SK-N-SH (cell line): ENCODE data around the gene SLBP. TPM values are rescaled to one million over a fixed set of nuclear protein-coding genes. Genes with fewer than 3 reads are reported as not detected.

Experiments used
- CTCF ChIA-PET: fragments of 300-600, 350-600 bp; formaldehyde crosslinking; extraction: SDS; loops from one replicate; lab custom pipeline; 2021; lab: Yijun Ruan, JAX
- POLR2A ChIA-PET: fragments of 350-600 bp; sonication (Branson Sonifier 250); formaldehyde crosslinking; extraction: SDS; loops from one replicate; lab custom pipeline; 2020; ENCODE audit warnings: antibody characterized with exemption, inconsistent platforms; lab: Yijun Ruan, JAX
- DNase-seq: peaks from one replicate; pipeline ENCODE4 v3.0.0; 2012
- H2AFZ ChIP-seq: fragments of 200-600 bp; sonication (generic); 2 replicates; pipeline ENCODE4 v1.8.1; 2016; ENCODE audit warnings: antibody characterized with exemption, mild to moderate bottlenecking, low read depth
- H3F3A ChIP-seq: fragments of 200-600 bp; sonication (generic); replicated peaks from 2 replicates; pipeline ENCODE3; 2016; ENCODE audit warnings: antibody characterized with exemption, mild to moderate bottlenecking; ENCODE audit not compliant: insufficient read depth
- H3K27ac ChIP-seq, 2 experiments: fragments of 200-500 bp in 1 of 2; fragments of 200-600 bp in 1 of 2; sonication (Bioruptor generic) in 1 of 2; sonication (generic), shearing (Covaris generic) in 1 of 2; 2 replicates each; pipeline versions ENCODE4 v1.5.1 to v1.6.1; 2014 to 2016; ENCODE audit warnings: low read depth in 2 of 2, inconsistent platforms in 1 of 2, low read length in 1 of 2, mild to moderate bottlenecking in 1 of 2, mixed read lengths in 1 of 2
- H3K27me3 ChIP-seq: fragments of 200-600 bp; sonication (generic), shearing (Covaris generic); 2 replicates; pipeline ENCODE4 v1.6.1; 2016; ENCODE audit warnings: mixed run types; ENCODE audit not compliant: insufficient read depth
- H3K36me3 ChIP-seq, 2 experiments: fragments of 200-500 bp in 1 of 2; fragments of 200-600 bp in 1 of 2; sonication (Bioruptor generic) in 1 of 2; sonication (generic) in 1 of 2; replicated peaks in 1 of 2; 2 replicates each; pipeline versions ENCODE3 to v1.5.1; 2014 to 2016; ENCODE audit warnings: low read length in 1 of 2, mild to moderate bottlenecking in 1 of 2; ENCODE audit not compliant: insufficient read depth in 2 of 2, control insufficient read depth in 1 of 2
- H3K4me1 ChIP-seq, 2 experiments: fragments of 200-500 bp in 1 of 2; fragments of 200-600 bp in 1 of 2; sonication (Bioruptor generic) in 1 of 2; sonication (generic), shearing (Covaris generic) in 1 of 2; 2 replicates each; pipeline versions ENCODE4 v1.5.1 to v1.6.1; 2014 to 2016; ENCODE audit warnings: low read depth in 1 of 2, low read length in 1 of 2, mixed run types in 1 of 2; ENCODE audit not compliant: insufficient read depth in 2 of 2, control insufficient read depth in 1 of 2
- H3K4me2 ChIP-seq: fragments of 200-600 bp; sonication (generic), shearing (Covaris generic); 2 replicates; pipeline ENCODE4 v1.6.1; 2017; ENCODE audit warnings: mixed run types
- H3K4me3 ChIP-seq, 2 experiments: fragments of 200-500 bp in 1 of 2; fragments of 200-600 bp in 1 of 2; sonication (Bioruptor generic) in 1 of 2; sonication (generic), shearing (Covaris generic) in 1 of 2; 2 replicates each; pipeline versions ENCODE4 v1.5.1 to v1.8.1; 2014 to 2016; ENCODE audit warnings: low read depth in 2 of 2, inconsistent platforms in 1 of 2, low read length in 1 of 2, mild to moderate bottlenecking in 1 of 2, mixed read lengths in 1 of 2, moderate library complexity in 1 of 2
- H3K79me2 ChIP-seq: fragments of 200-600 bp; sonication (generic); 2 replicates; pipeline ENCODE4 v1.8.1; 2017; ENCODE audit warnings: mild to moderate bottlenecking; ENCODE audit not compliant: insufficient read depth
- H3K9ac ChIP-seq: fragments of 200-600 bp; sonication (generic); 2 replicates; pipeline ENCODE4 v1.6.1; 2017; ENCODE audit warnings: mixed run types
- H3K9me2 ChIP-seq: fragments of 200-600 bp; sonication (generic); 2 replicates; pipeline ENCODE4 v1.6.1; 2017; ENCODE audit warnings: mixed run types
- H3K9me3 ChIP-seq: fragments of 200-600 bp; sonication (generic); 2 replicates; pipeline ENCODE4 v1.6.1; 2017; ENCODE audit warnings: mixed run types, mild to moderate bottlenecking, moderate library complexity
- H4K20me1 ChIP-seq: fragments of 200-600 bp; sonication (generic); 2 replicates; pipeline ENCODE4 v1.6.1; 2017; ENCODE audit warnings: mild to moderate bottlenecking, mixed run types; ENCODE audit not compliant: insufficient read depth
- CHD2 ChIP-seq: fragments of 150-350 bp; IDR thresholded peaks from 2 replicates; pipeline ENCODE4 v1.6.1; 2018; ENCODE audit warnings: low read length; ENCODE audit not compliant: partially characterized antibody
- EP300 ChIP-seq, 2 experiments: IDR thresholded peaks; 2 replicates each; pipeline versions ENCODE4 v1.4.0 to v1.6.1; 2012; ENCODE audit warnings: borderline replicate concordance in 1 of 2, low read depth in 1 of 2, low read length in 1 of 2
- EZH2phosphoT487 ChIP-seq: fragments of 200-600 bp; sonication (generic); IDR thresholded peaks from 2 replicates; pipeline ENCODE4 v1.6.1; 2017; ENCODE audit warnings: low read depth, mixed run types, mild to moderate bottlenecking, antibody characterized with exemption, moderate library complexity, borderline replicate concordance
- FOSL2 ChIP-seq: IDR thresholded peaks from 2 replicates; pipeline ENCODE4 v1.4.0; 2012; ENCODE audit warnings: low read depth, mild to moderate bottlenecking, moderate library complexity, borderline replicate concordance
- FOXM1 ChIP-seq: IDR thresholded peaks from 2 replicates; pipeline ENCODE4 v1.4.0; 2012; ENCODE audit warnings: low read depth, mild to moderate bottlenecking
- GABPA ChIP-seq: IDR thresholded peaks from 2 replicates; pipeline ENCODE4 v1.4.0; 2012; ENCODE audit warnings: low read depth, mild to moderate bottlenecking
- JUND ChIP-seq: IDR thresholded peaks from 2 replicates; pipeline ENCODE4 v1.4.0; 2012
- MEF2A ChIP-seq: IDR thresholded peaks from 2 replicates; pipeline ENCODE4 v1.4.0; 2012; ENCODE audit warnings: low read depth, borderline replicate concordance
- NFIC ChIP-seq: IDR thresholded peaks from 2 replicates; pipeline ENCODE4 v1.4.0; 2012; ENCODE audit warnings: borderline replicate concordance
- SIN3A ChIP-seq: IDR thresholded peaks from 2 replicates; pipeline ENCODE4 v1.6.1; 2012; ENCODE audit warnings: low read depth, mild to moderate bottlenecking, low read length, moderate library complexity, borderline replicate concordance
- SMC3 ChIP-seq: IDR thresholded peaks from 2 replicates; pipeline ENCODE4 v1.6.1; 2012; ENCODE audit warnings: low read depth, low read length, improper control_type of control experiment
- TEAD4 ChIP-seq: IDR thresholded peaks from 2 replicates; pipeline ENCODE4 v1.4.0; 2012; ENCODE audit warnings: mild to moderate bottlenecking, borderline replicate concordance; ENCODE audit not compliant: insufficient read depth
- YY1 ChIP-seq: IDR thresholded peaks from 2 replicates; pipeline ENCODE4 v1.4.0; 2012; ENCODE audit warnings: low read depth, mild to moderate bottlenecking
- WGBS: methylation state at CpG from one replicate; pipeline ENCODE4 v1.1.6; 2017; ENCODE audit warnings: low lambda C conversion rate; 5-methylcytosine and 5-hydroxymethylcytosine counted together
- polyA plus RNA-seq, 3 experiments: library from polyadenylated mRNA; depleted of rRNA; stranded (reverse); fragments of >200 nt; gene quantifications; 2 replicates each; pipeline ENCODE4 v1.2.3, GENCODE V29; 2012
- TF ChIP-seq, protein P1 (sequence below): fragments of 150-350 bp; IDR thresholded peaks from 2 replicates; pipeline ENCODE4 v1.6.1; 2017; ENCODE audit warnings: antibody characterized with exemption, low read length, low read depth, borderline replicate concordance
- TF ChIP-seq, protein P2 (sequence below): IDR thresholded peaks from 2 replicates; pipeline ENCODE4 v1.4.0; 2012; ENCODE audit warnings: low read depth, borderline replicate concordance
- TF ChIP-seq, protein P3 (sequence below): IDR thresholded peaks from 2 replicates; pipeline ENCODE4; 2012
- TF ChIP-seq, protein P4 (sequence below): fragments of 150-350 bp; IDR thresholded peaks from 2 replicates; pipeline ENCODE4 v1.6.1; 2016; ENCODE audit warnings: mild to moderate bottlenecking, low read depth, low read length

Gene SLBP
- polyA plus RNA-seq, 1 of the 3 experiments (the other 2 are of a cell fraction): 51.5 TPM

DNA sequence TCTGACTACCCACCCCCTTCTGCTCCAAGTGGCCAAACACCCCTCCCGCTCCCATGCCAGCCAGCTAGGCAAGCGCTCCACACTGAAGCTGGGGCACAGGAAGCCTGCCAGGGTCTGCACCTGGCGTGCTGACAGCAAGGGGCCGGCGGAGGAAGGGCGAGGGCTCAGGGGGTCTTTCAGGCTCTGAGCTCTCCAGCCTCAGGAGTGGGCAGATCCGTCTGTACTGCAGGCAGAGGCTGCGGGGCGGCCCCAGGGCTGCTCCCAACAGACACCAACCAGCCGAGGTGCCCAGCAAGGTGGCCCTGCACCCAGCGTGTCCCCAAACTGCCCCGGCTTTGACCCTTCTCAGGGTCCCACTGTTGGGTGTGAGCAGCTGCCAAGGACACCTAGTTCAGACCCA lies 42.8 kb downstream of the SLBP start:
- Histone ChIP-seq H3K4me1 (peaks cover 0 to 2% of the 10 kb centered on the region in 2 experiments; a peak in 1 of 4 replicates), H4K20me1 (no peaks in the 10 kb centered on the region), H3K9me2 (no peaks in the 10 kb centered on the region), H3K9me3 (no peaks in the 10 kb centered on the region), H3K27me3 (no peaks in the 10 kb centered on the region), H3K4me2 (no peak overlapping the region), H3F3A (no peaks in the 10 kb centered on the region), H3K4me3 (no peak overlapping the region), H3K36me3 (no peaks in the 10 kb centered on the region), H3K27ac (no peak overlapping the region), H2AFZ (no peak overlapping the region), H3K9ac (no peak overlapping the region), H3K79me2 (no peaks in the 10 kb centered on the region)
- ChIA-PET POLR2A (no interaction called here), CTCF (interaction anchor here (1.6 kb wide), 1 partner anchor 24 kb away, joined by 4 read pairs; no protein-coding TSS in a partner anchor)
- TF ChIP-seq, protein P1, sequence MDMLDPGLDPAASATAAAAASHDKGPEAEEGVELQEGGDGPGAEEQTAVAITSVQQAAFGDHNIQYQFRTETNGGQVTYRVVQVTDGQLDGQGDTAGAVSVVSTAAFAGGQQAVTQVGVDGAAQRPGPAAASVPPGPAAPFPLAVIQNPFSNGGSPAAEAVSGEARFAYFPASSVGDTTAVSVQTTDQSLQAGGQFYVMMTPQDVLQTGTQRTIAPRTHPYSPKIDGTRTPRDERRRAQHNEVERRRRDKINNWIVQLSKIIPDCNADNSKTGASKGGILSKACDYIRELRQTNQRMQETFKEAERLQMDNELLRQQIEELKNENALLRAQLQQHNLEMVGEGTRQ: no peak
- TF ChIP-seq GABPA: no peak
- TF ChIP-seq, protein P2, sequence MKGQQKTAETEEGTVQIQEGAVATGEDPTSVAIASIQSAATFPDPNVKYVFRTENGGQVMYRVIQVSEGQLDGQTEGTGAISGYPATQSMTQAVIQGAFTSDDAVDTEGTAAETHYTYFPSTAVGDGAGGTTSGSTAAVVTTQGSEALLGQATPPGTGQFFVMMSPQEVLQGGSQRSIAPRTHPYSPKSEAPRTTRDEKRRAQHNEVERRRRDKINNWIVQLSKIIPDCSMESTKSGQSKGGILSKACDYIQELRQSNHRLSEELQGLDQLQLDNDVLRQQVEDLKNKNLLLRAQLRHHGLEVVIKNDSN: no peak
- TF ChIP-seq CHD2: no peak
- TF ChIP-seq EZH2phosphoT487: no peak
- TF ChIP-seq NFIC: no peak
- no peak for TF ChIP-seq EP300 (IDR thresholded peaks at IDR 0.05; ENCODE audit: borderline replicate concordance in 1 of 2, low read depth in 1 of 2, low read length in 1 of 2)
- no peak for TF ChIP-seq SIN3A
- TF ChIP-seq, protein P3, sequence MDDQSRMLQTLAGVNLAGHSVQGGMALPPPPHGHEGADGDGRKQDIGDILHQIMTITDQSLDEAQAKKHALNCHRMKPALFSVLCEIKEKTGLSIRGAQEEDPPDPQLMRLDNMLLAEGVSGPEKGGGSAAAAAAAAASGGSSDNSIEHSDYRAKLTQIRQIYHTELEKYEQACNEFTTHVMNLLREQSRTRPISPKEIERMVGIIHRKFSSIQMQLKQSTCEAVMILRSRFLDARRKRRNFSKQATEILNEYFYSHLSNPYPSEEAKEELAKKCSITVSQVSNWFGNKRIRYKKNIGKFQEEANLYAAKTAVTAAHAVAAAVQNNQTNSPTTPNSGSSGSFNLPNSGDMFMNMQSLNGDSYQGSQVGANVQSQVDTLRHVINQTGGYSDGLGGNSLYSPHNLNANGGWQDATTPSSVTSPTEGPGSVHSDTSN: no peak
- no peak for TF ChIP-seq MEF2A
- no peak for TF ChIP-seq FOXM1
- TF ChIP-seq, protein P4, sequence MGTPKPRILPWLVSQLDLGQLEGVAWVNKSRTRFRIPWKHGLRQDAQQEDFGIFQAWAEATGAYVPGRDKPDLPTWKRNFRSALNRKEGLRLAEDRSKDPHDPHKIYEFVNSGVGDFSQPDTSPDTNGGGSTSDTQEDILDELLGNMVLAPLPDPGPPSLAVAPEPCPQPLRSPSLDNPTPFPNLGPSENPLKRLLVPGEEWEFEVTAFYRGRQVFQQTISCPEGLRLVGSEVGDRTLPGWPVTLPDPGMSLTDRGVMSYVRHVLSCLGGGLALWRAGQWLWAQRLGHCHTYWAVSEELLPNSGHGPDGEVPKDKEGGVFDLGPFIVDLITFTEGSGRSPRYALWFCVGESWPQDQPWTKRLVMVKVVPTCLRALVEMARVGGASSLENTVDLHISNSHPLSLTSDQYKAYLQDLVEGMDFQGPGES: no peak
- no peak for TF ChIP-seq YY1
- 91% methylated on average over 7 of the region's 12 CpGs for WGBS
- peak; percentile 12 for DNase-seq

DNA sequence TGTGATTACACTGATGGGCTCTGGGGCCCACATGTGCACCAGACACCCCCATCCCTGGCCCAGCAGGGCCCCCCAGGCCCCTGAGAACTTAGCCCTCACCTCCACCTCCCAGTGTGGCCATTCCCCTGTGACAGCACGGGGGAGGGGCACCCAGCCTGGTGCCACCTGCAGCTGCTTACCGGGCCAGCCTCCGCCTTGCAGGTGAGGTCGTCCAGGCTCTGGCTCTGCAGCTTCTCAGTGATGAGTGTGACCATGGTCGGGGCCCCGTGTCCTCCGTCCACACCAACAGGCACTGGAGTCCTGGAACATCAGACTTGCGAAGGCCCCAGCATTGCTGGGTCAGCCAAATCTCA lies 43.7 kb downstream of the SLBP start:
- Histone ChIP-seq H3K79me2 (no peaks in the 10 kb centered on the region), H3K9me3 (no peaks in the 10 kb centered on the region), H3K9ac (no peak overlapping the region)
- TF ChIP-seq GABPA: no peak
- TF ChIP-seq EZH2phosphoT487: no peak
- no peak for TF ChIP-seq SIN3A
- no peak for TF ChIP-seq TEAD4
- TF ChIP-seq NFIC: no peak
- TF ChIP-seq JUND: no peak
- no peak for TF ChIP-seq SMC3
- TF ChIP-seq, protein P3: no peak
- TF ChIP-seq, protein P4: no peak
- TF ChIP-seq FOSL2: no peak
- TF ChIP-seq, all 33 proteins: peak for 0
- DNase-seq: peak; percentile 5
- H4K20me1 ChIP-seq: no peaks in the 10 kb centered on the region
- WGBS: 94% methylated on average over 3 of the region's 8 CpGs
- H3F3A ChIP-seq: no peaks in the 10 kb centered on the region
- H3K4me2 ChIP-seq: no peak overlapping the region
- ChIA-PET CTCF (interaction anchor here (1.0 kb wide), 1 partner anchor 39 kb away, joined by 3 read pairs; no protein-coding TSS in a partner anchor), POLR2A (no interaction called here)
- no peaks in the 10 kb centered on the region for H3K36me3 ChIP-seq
- H3K9me2 ChIP-seq: no peaks in the 10 kb centered on the region
- H3K4me3 ChIP-seq: no peak overlapping the region
- H3K27ac ChIP-seq: no peak overlapping the region
- no peaks in the 10 kb centered on the region for H3K27me3 ChIP-seq
- H2AFZ ChIP-seq: no peak overlapping the region
- no peaks in the 10 kb centered on the region for H3K4me1 ChIP-seq
